ENCODE results near the gene SLC35E4.

GRCh38 chr22:30662040-30662439, 26.5 kb downstream of the SLC35E4 start:
- no peak for TF ChIP-seq CTCF (IDR thresholded peaks at IDR 0.05)
- TF ChIP-seq POLR2A (IDR thresholded peaks at IDR 0.05) = no peak
- TF ChIP-seq EP300 (IDR thresholded peaks at IDR 0.05) = no peak

All from tibial nerve (tissue), 4 donors.